Medulla oblongata (tissue), 1 donor: Measurements from ENCODE around the gene ATXN1L.
"Not testable (repeated sequence)": the region's sequence is repeated elsewhere in the genome, so short reads cannot be mapped to it uniquely, and the experiment has no call there.

Experiments used
- DNase-seq: peaks from one replicate; pipeline ENCODE4 v3.0.0-alpha.2; 2015; ENCODE audit errors: extremely low spot score

Gene ATXN1L

DNA sequence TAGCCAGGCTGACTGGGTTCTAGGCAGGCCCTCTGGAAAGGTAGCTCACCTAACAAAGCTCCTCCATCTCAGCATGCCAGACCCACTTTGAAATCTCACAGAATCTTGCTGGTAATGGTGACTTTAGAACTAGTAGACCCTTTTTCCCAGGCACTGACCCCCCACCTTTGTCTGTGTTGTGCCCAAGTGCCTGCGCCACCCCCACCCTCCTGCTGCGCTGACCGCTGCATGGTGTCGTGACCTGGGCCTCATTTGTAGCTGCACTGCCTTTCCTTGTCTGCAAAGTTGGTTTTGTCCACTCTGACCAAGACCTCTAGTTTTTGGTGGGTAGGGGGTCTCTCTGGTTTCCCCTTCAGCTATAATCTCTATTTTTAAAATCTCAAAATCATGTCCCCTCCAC, 6.8 kb downstream of the ATXN1L start:
- no peak for DNase-seq

GRCh38 chr16:71853413-71853812, 7.6 kb downstream of the ATXN1L start:
- no peak for DNase-seq

DNA sequence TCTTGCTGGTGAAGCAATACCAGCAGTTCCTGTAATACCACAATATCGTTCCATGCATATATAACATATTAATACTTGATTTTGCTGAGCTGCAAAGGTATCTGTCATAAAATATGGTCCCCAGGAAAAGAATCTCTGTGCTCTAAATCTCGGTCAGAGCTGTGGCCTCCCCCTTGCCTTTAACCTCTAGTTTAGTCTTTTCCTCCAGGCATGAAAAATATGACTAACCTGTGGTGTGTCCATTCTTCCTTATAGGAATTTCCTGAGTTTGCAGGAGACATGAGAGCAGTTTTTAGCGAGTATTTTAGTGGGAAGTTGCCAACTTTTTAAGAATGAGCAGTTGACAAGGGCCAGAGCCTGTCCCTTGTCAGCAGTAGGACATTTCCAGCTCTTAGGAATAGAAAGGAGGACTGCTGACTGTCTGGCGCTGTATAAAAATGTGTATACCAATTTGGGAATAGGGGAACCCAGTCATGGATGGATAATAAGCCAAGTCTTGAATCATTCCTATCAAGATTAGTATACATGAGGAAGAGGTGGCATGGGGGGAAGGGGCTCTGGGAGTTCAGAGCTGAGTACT, 8.7 kb downstream of the ATXN1L start:
- no peak for DNase-seq

GRCh38 chr16:71855937-71856662, 10.3 kb downstream of the ATXN1L start:
- no peak for DNase-seq

GRCh38 chr16:71859762-71860521, 14.2 kb downstream of the ATXN1L start:
- no peak for DNase-seq

- DNase-seq = no peak
Measured at GRCh38 chr16:71863995-71864394, 18.2 kb downstream of the ATXN1L start.

- no peak for DNase-seq
Measured at GRCh38 chr16:71865173-71865863, 19.5 kb downstream of the ATXN1L start.

DNA sequence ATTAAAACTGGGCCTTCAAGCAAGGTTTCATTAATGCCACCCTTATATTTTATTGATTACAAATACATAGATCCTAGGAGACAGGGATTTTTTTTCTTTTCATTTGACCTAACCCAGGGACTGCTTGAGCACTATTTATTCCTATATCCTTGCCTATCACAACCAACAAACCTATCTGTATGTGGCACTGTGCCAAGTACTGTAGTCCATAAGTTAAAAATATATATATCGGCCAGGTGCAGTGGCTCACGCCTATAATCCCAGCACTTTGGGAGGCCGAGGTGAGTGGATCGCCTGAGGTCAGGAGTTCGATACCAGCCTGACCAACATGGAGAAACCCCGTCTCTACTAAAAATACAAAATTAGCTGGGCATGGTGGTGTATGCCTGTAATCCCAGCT, 21.4 kb downstream of the ATXN1L start:
- DNase-seq = not testable (repeated sequence)

DNA sequence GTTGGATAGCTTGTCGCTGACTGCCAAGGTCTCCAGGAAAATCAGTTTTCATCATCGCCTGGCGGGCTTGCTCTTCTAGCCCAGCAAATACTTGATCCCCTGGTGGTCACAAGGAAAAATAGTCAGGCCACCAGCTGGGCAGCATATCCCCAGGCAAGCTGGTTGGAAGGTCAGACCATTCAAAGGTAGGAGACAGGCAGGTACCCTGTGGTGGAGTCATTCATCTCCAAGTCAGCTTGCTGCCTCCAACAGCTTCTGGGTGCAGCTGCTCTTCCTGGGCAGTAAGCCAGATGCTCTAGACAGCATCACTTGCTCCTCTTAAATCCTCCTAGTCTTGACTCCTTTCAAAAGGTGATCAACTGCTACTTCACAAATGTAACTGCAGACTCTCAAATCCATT, 22.2 kb downstream of the ATXN1L start:
- DNase-seq = no peak

GRCh38 chr16:71869089-71869488, 23.3 kb downstream of the ATXN1L start:
- DNase-seq = no peak

DNA sequence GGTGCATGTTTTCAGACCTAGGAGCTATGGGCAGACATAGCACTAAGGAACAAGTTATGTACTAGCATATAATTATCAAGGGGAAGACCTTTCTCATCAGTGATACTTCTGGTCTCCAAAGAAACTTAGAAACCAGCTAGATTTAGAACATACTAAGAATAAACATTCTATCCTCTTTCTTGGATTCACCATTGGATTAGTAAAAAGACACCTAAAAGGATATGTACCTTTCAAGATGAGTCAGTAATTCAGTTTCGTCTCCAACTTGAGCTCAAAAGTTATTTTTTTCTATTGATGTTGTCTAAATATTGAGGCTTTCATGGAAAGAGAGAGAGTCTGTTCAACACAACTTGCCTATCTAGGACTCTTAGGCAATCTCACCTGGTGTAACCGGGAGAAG, 25.0 kb downstream of the ATXN1L start:
- DNase-seq = no peak

- no peak for DNase-seq
Measured at GRCh38 chr16:71873199-71873598, 27.4 kb downstream of the ATXN1L start.

- DNase-seq = no peak
Measured at GRCh38 chr16:71878911-71879310, 33.1 kb downstream of the ATXN1L start.

DNA sequence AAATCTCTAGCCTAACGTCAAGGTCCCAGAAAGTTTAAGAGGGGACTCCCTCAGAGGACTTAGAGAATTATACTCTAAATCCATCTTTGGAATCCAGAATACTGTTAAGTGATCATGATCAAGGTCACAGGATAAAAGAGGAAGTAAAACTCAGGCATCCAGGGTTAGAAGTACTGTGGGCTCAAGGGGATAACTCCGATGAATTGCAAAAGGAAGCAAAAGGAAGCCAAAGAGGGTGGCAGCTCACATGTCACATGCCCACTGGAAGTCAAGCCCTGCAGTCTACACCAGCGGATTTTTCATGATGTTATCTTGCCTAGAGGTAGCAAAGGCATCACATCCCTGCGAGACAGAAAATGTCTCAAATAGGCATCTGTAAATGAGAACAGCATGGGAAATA, 34.4 kb downstream of the ATXN1L start:
- peak; percentile 63 for DNase-seq

DNA sequence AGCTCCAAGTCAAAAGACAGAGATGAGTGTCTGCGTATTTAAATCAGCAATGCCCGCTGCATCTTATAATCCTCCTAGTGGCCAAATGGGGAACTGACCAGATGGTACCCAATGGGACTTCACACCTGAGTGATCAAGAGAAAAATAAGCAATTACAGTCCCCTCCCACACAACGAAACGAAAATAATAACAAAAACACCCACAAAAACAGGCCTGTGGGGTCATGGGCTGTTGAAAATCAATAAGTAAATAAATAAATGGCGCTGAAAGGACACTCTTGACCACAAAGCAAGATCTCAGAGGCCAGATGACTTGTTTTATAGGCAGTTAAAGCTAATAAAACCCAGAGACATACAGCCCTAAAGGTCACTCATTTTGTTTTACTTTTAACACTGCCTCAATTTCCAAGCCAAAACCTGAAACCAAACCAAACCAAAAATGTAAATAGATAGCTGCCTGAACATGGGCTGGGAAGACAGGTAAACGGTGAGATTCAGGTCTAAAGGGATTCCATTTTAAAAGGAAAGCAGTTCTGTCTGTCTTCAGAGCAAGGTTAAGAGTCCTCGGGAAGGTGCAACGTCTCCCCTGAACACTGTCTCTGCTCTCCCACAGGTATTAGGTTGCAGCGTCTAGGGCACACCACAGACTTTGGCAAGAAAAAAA, 36.9 kb downstream of the ATXN1L start:
- DNase-seq = peak; percentile 88

DNA sequence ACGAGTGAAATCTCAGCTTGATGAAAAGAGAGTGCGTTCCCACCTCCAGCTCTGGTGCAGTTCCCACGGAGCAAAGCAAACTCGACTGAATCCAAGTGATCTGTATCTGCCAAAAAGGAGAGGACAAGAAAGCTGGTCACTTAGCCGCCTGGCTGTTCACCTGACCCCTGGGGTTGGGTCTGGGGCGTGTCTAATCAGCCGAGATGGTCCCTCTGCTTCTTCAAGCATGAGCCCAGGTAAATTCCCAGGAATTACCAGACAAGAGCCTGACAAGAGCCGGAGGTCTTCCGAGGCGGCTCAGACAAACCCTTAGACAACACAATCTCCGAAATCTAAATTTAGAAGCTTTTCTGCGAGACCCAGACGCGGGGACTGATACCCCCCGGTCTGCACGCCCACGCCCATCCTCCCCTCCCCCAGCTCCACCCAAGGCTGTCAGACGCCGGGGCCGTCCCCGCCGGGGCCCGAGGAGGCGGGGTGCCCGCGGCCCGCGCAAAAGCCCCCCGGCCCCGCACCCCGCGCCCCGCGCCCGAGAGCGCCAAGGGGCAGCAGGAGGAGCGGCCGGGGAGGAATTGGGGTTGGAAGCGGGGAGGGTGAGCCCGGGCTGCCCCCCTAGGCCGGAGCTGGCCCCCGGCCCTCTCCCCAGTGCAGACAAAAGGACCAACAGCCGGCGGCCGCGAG, 37.5 kb downstream of the ATXN1L start:
- DNase-seq = peak; percentile 34

DNA sequence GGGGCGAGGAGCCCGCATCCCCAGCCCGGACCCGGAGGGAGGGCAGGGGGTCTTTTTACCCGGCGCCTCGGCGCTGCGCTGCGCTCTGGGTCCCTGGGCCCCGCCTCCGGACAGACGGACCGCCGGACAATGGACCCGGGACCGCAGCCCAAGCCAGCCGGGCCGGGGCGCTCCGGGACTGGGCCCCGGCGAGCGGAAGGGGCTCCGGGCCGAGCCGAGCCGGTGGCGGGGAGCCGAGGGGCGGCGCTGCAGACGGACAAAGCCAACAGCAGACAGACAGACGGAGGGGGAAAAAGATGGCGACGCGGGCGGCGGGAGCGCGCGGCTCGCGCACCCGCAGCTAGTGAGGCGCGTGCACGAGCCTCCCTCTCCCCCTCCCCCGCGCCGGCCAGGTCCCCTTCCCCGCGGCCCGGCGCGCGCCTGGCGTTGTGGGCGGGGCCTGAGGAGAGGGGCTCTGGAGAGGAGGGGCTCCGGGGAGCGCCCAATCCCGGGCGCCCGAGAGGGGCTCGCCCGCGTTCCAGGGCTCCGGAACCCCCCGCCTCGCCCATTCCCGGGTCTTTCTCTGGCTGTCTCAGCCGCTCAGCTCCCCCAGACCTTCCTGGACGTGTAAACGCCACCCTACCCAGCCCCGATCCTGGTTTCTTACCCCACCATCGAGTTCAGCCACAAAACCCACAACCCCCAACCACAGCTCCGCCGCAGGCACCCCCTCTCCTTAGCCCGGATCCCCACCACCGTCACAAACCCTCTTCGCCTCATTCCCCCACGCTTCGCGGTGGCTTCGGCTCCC, 38.3 kb downstream of the ATXN1L start, which contains the start of gene ZNF821:
Gene ZNF821, minus strand, starts transcription at position 334 of the 790 bp plus-strand sequence. CDS start 4,236 bp downstream, outside the sequence.
- peak; percentile 91 for DNase-seq

- no peak for DNase-seq
Measured at GRCh38 chr16:71885261-71885650, 39.5 kb downstream of the ATXN1L start.

- DNase-seq = no peak
Measured at GRCh38 chr16:71889147-71889546, 43.4 kb downstream of the ATXN1L start.

GRCh38 chr16:71893888-71894228, 48.1 kb downstream of the ATXN1L start:
- DNase-seq = no peak
